ENCODE measurements around the gene SIVA1. TPM values are rescaled to one million over a fixed set of nuclear protein-coding genes. Genes with fewer than 3 reads are reported as not detected.

SIVA1 gene
- total RNA-seq, 5 donors from 2014 or later (not counting 1 experiment from before 2014, with no cell fraction given): 62.3 to 93.5 (median 79.5) TPM

DNA sequence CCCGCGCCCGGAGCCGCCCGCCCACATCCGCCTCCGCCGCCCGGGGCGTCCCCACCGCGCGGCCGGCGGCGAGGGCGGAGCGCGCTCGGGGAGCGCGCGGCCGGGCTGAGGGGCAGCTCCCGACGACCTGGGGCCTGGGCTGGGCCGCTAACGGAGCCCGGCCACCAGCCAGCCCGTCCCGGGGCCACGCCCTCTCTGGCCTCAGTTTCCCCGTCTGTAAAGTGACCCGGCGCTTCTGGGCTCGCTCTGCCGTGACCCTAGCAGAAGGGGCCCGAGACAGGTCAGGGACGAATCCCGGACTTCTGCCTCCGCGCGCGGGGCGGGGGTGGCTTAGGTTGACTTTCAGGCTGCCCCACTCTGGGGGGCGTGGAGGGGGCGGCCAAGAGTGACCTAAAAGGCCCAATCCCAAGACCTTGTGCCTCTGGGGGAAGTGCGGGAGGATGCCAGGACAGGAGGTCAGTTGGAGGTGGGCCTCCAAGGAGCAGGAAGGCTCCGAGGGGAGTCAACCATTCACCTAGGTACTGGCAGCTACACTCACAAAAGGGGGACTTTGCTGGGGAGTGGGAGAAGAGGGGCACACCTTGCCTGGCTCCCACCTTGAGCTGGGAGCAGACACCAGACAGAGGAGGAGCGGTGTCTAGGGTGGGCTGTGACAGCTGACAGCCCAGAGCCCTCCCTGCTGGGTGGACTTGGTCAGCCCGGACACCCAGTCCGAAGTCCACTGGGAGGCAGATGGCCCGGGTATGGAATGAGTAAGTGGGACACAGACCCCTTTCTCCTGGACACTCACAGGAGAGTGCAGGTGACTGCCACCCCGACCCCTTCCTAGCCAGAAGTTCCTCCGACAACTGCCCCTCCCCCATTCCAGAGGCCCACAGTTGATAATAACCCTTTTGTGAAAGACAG lies 43.1 kb downstream of the SIVA1 start:
- H3K27ac ChIP-seq (ENCODE audit: low read length): peak overlapping the region; percentile 85
- no peaks in the 10 kb centered on the region for H3K27me3 ChIP-seq (replicated peaks in 1 of 2; ENCODE audit: control insufficient read depth in 2 of 2, extremely low read depth in 1 of 2, insufficient read depth in 2 of 2, low read length in 1 of 2)
- peak overlapping the region; percentile 67 to 76 (median 70) for H3K4me3 Mint-ChIP-seq
- H3K9me3 Mint-ChIP-seq: no peaks in the 10 kb centered on the region
- DNase-seq (peak in 29 of 35 experiments; percentile 28 to 81 (median 52)), ATAC-seq (replicated peaks in 1 of 4) (peak; percentile 59 to 66 (median 62))
- H3K27ac Mint-ChIP-seq: peak overlapping the region; percentile 76 to 86
- CTCF ChIA-PET: interaction anchor here in 1 of 2 donors (1.0 kb wide), 1 partner anchor 43 kb away, joined by 4 read pairs; the partner anchor contains the start of gene SIVA1
- H3K4me1 Mint-ChIP-seq: peaks cover 44 to 47% (median 45%) of the 10 kb centered on the region in 3 donors
- peak overlapping the region; percentile 49 to 52 for H3K4me3 ChIP-seq (ENCODE audit: control insufficient read depth in 1 of 2, extremely low read depth in 1 of 2, low read length in 1 of 2)
- no peaks in the 10 kb centered on the region for H3K27me3 Mint-ChIP-seq
- peaks cover 5 to 10% of the 10 kb centered on the region in 2 donors for H3K36me3 ChIP-seq (ENCODE audit: control insufficient read depth in 2 of 2, extremely low read depth in 1 of 2, insufficient read depth in 1 of 2, low read length in 1 of 2)
- WGBS (ENCODE audit: insufficient coverage): 4% methylated on average over 42 of the region's 55 CpGs
- POLR2A ChIA-PET: no interaction called here
- peaks cover 6 to 58% of the 10 kb centered on the region in 2 experiments for H3K4me1 ChIP-seq (ENCODE audit: control insufficient read depth in 1 of 2, extremely low read depth in 1 of 2, insufficient read depth in 2 of 2, low read length in 2 of 2)
- H3K9me3 ChIP-seq: no peaks in the 10 kb centered on the region
- peaks cover 3% of the 10 kb centered on the region for H3K36me3 Mint-ChIP-seq

DNA sequence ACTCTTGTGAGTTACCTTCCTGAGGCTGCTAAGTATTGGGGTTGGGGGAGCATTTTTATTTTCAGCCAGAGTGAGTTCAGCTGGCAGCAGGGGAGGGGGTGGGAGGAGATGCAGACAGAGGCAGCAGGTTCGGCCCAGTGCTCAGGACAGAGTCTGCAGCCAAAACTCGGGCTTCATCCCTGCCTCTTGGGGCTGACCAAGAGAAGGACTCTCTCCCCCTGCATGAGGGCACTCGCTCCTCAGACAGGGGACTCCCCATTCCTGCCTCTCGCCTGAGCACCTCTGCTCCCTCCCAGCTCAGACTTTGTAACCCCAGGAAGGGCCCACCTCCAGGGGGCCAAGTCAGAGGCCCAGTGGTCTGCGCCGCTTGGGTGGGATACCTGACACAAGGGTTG lies 43.7 kb downstream of the SIVA1 start:
- CTCF ChIA-PET: interaction anchor here in 1 of 2 donors (1.0 kb wide), 1 partner anchor 44 kb away, joined by 4 read pairs; the partner anchor contains the start of gene SIVA1
- WGBS (ENCODE audit: insufficient coverage): 84% methylated on average over 3 of the region's 6 CpGs

DNA sequence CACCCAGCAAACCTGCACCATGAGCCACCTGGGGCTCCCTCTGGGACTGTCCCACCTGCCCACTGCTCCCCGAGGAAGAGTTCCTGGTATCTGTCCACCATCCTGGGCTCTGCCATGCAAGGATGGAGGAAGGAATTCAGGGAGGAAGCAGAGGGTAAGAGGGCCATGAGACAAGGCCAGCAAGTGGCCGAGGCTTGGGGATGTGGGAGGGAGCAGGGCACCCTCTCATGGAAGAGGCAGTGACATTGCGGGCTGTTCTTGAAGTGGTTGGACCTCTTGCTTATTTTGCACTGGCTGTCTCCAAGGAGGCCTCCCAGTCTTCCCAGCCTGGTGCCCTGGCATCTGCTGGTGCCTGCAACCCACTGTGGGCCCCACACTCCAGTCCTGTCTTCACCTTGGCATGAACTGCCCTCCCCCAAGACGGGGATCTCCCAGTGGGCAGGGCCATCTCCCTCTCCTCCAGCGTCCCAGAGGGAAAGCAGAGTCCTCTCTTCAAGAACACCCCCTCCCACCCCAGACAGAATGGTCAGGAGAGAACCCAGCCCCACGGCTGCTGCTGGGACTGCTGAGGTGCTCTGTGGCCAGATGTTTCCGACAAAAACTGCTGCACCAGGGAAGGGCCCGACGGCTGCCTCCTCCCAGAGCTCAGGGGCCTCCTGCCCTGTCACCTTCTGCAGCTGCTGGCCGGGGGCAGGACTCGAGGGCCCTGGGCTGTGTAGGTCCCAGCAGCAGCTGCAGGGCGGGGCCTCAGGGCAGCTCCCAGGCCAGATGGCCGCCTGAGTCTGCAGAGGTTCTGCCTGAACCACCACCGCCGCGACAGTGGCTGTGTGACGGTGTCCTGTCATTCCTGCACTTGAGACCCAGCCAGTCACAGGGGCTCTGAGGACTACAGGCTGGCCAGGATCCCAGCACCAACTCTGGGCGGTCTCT lies 44.4 kb downstream of the SIVA1 start:
- H3K9me3 ChIP-seq: no peaks in the 10 kb centered on the region
- 67% methylated on average over 16 of the region's 18 CpGs for WGBS (ENCODE audit: insufficient coverage)
- H3K4me3 ChIP-seq (ENCODE audit: control insufficient read depth in 1 of 2, extremely low read depth in 1 of 2, low read length in 1 of 2): no peak overlapping the region
- ChIA-PET CTCF (no interaction called here), POLR2A (no interaction called here)
- DNase-seq (peak in 1 of 35 experiments; percentile 21), ATAC-seq (replicated peaks in 1 of 4) (no peak)
- H3K4me3 Mint-ChIP-seq: peak overlapping the region; percentile 67 to 76 (median 70)
- no peaks in the 10 kb centered on the region for H3K36me3 Mint-ChIP-seq
- H3K9me3 Mint-ChIP-seq: no peaks in the 10 kb centered on the region
- no peaks in the 10 kb centered on the region for H3K27me3 ChIP-seq (replicated peaks in 1 of 2; ENCODE audit: control insufficient read depth in 2 of 2, extremely low read depth in 1 of 2, insufficient read depth in 2 of 2, low read length in 1 of 2)
- peaks cover 13 to 59% of the 10 kb centered on the region in 2 experiments for H3K4me1 ChIP-seq (ENCODE audit: control insufficient read depth in 1 of 2, extremely low read depth in 1 of 2, insufficient read depth in 2 of 2, low read length in 2 of 2)
- peak overlapping the region; percentile 57 to 86 for H3K27ac Mint-ChIP-seq
- peaks cover 44 to 52% (median 47%) of the 10 kb centered on the region in 3 donors for H3K4me1 Mint-ChIP-seq
- no peak overlapping the region for H3K27ac ChIP-seq (ENCODE audit: low read length)
- H3K36me3 ChIP-seq (ENCODE audit: control insufficient read depth in 2 of 2, extremely low read depth in 1 of 2, insufficient read depth in 1 of 2, low read length in 1 of 2): peaks cover 0 to 5% of the 10 kb centered on the region in 2 donors
- H3K27me3 Mint-ChIP-seq: no peaks in the 10 kb centered on the region

More for the DNA sequence above, 43.7 kb downstream of the SIVA1 start:
- Mint-ChIP-seq H3K27me3 (no peaks in the 10 kb centered on the region), H3K4me1 (peaks cover 45 to 46% (median 46%) of the 10 kb centered on the region in 3 donors), H3K27ac (peak overlapping the region; percentile 76 to 86), H3K9me3 (no peaks in the 10 kb centered on the region), H3K36me3 (peaks cover under 1% of the 10 kb centered on the region), H3K4me3 (peak overlapping the region; percentile 67 to 76 (median 70))
- H3K4me3 ChIP-seq (ENCODE audit: control insufficient read depth in 1 of 2, extremely low read depth in 1 of 2, low read length in 1 of 2): no peak overlapping the region
- no peak for DNase-seq
- no peaks in the 10 kb centered on the region for H3K27me3 ChIP-seq (replicated peaks in 1 of 2; ENCODE audit: control insufficient read depth in 2 of 2, extremely low read depth in 1 of 2, insufficient read depth in 2 of 2, low read length in 1 of 2)
- H3K36me3 ChIP-seq (ENCODE audit: control insufficient read depth in 2 of 2, extremely low read depth in 1 of 2, insufficient read depth in 1 of 2, low read length in 1 of 2): peaks cover 5 to 7% of the 10 kb centered on the region in 2 donors
- POLR2A ChIA-PET: no interaction called here
- no peak overlapping the region for H3K27ac ChIP-seq (ENCODE audit: low read length)
- peaks cover 10 to 59% of the 10 kb centered on the region in 2 experiments for H3K4me1 ChIP-seq (ENCODE audit: control insufficient read depth in 1 of 2, extremely low read depth in 1 of 2, insufficient read depth in 2 of 2, low read length in 2 of 2)
- no peaks in the 10 kb centered on the region for H3K9me3 ChIP-seq
- no peak for ATAC-seq (replicated peaks in 1 of 4)

DNA sequence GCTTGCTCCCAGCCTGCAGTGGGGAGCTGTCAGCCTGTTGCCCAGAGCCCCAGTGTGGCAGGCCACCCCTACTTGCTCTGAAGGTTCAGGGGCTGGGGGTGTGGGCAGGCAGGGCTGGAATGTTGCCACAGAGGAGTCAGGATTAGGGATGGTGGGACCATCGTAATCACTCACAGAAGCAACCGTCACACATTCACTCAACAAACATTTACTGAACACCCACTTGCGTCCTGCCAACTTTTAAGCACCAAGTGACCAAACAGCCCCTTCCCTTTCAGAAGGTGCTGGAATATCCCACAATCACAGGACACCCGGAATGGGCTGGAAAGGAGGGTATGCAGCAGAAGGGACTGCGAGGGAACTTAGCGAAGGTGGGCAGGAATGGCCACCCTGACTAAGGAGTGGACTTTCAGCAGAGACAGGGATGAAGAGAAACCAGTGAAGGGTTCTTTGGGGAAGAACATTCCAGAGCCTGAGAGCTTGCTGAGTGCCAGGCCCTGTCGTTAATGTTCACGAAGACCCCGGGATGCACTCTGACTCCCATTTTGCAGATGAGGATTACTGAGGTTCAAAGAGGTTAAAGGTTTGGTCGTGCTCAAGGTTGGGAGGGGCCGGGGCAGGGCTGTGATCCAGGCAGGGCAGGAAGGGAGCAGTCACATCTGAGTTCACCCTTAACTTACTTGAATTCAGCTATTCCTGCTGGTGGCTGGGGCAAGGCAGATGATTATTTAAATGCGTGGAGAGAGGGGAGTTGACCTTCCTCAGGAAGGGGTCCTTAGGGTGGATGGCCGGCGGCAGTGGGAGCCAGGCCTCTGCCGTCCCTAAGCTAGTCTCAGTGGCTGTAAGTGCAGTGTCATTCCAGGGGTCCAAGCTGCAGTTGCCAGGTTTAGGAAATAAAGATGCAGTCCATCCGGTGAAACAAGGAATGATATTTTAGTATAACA lies 45.6 kb downstream of the SIVA1 start:
- POLR2A ChIA-PET: no interaction called here
- H3K9me3 Mint-ChIP-seq: no peaks in the 10 kb centered on the region

DNA sequence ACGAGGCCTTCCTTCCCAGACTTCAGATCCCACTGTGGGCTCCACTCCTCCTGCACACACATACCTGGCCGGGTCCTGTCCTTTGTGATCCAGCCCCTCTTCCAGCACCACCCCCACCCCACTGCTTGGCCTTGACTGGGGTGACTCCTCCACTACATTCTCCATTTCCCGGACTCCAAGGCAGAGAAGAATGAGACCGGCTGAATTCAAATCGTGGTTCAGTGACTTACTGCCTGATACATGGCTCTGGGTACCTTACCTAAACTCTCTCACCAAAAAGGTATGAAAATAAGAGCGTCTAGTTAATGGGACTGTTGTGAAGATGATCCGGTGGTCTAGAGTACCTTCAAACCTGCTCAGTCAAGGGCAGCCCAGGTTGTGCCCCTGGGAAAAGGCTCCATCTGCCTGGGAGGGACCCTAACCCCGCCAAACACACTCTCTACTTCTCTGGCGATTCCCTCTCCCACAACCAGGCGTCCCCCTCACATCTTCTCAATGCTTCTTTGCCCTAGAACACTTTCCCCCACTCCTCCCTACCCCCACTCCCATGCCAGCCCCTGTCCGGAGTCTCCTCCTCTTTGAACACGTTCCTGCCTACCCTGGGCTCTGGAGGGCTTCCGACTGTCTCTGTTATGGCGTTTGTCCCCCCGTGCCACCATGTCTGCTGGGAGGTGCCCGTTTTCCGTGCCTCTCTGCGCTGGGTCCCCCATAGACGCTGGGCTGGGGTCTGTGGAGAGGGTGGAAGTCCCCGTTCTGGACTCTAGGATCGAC lies 46.5 kb downstream of the SIVA1 start:
- DNase-seq (peak in 4 of 35 experiments; percentile 16 to 46 (median 22)), ATAC-seq (replicated peaks in 1 of 4) (no peak)
- Mint-ChIP-seq H3K9me3 (no peaks in the 10 kb centered on the region), H3K4me3 (peak overlapping the region; percentile 60 to 74 (median 72)), H3K36me3 (no peaks in the 10 kb centered on the region), H3K4me1 (peaks cover 30 to 43% (median 39%) of the 10 kb centered on the region in 3 donors), H3K27me3 (no peaks in the 10 kb centered on the region), H3K27ac (peak overlapping the region; percentile 85 to 88)
- peaks cover 11 to 57% of the 10 kb centered on the region in 2 experiments for H3K4me1 ChIP-seq (ENCODE audit: control insufficient read depth in 1 of 2, extremely low read depth in 1 of 2, insufficient read depth in 2 of 2, low read length in 2 of 2)
- H3K27ac ChIP-seq (ENCODE audit: low read length): peak overlapping the region; percentile 91
- peak overlapping the region; percentile 42 to 46 for H3K4me3 ChIP-seq (ENCODE audit: control insufficient read depth in 1 of 2, extremely low read depth in 1 of 2, low read length in 1 of 2)
- WGBS (ENCODE audit: insufficient coverage): 65% methylated on average over 17 of the region's 21 CpGs
- H3K27me3 ChIP-seq (replicated peaks in 1 of 2; ENCODE audit: control insufficient read depth in 2 of 2, extremely low read depth in 1 of 2, insufficient read depth in 2 of 2, low read length in 1 of 2): no peaks in the 10 kb centered on the region
- ChIA-PET CTCF (no interaction called here), POLR2A (no interaction called here)
- peaks cover 0 to 2% of the 10 kb centered on the region in 2 donors for H3K36me3 ChIP-seq (ENCODE audit: control insufficient read depth in 2 of 2, extremely low read depth in 1 of 2, insufficient read depth in 1 of 2, low read length in 1 of 2)
- H3K9me3 ChIP-seq: no peaks in the 10 kb centered on the region

More for the DNA sequence above, 45.6 kb downstream of the SIVA1 start:
- DNase-seq (peak in 1 of 35 experiments; percentile 32), ATAC-seq (replicated peaks in 1 of 4) (no peak)
- Mint-ChIP-seq H3K36me3 (no peaks in the 10 kb centered on the region), H3K4me3 (peak overlapping the region; percentile 60 to 74 (median 72)), H3K27me3 (no peaks in the 10 kb centered on the region), H3K27ac (peak overlapping the region; percentile 85 to 88), H3K4me1 (peaks cover 33 to 45% (median 41%) of the 10 kb centered on the region in 3 donors)
- Histone ChIP-seq H3K36me3 (ENCODE audit: control insufficient read depth in 2 of 2, extremely low read depth in 1 of 2, insufficient read depth in 1 of 2, low read length in 1 of 2) (no peaks in the 10 kb centered on the region), H3K27me3 (replicated peaks in 1 of 2; ENCODE audit: control insufficient read depth in 2 of 2, extremely low read depth in 1 of 2, insufficient read depth in 2 of 2, low read length in 1 of 2) (no peaks in the 10 kb centered on the region), H3K9me3 (no peaks in the 10 kb centered on the region), H3K4me1 (ENCODE audit: control insufficient read depth in 1 of 2, extremely low read depth in 1 of 2, insufficient read depth in 2 of 2, low read length in 2 of 2) (peaks cover 13 to 59% of the 10 kb centered on the region in 2 experiments), H3K27ac (ENCODE audit: low read length) (no peak overlapping the region), H3K4me3 (ENCODE audit: control insufficient read depth in 1 of 2, extremely low read depth in 1 of 2, low read length in 1 of 2) (no peak overlapping the region)
- CTCF ChIA-PET: no interaction called here
- 98% methylated on average over 9 of the region's 16 CpGs for WGBS (ENCODE audit: insufficient coverage)
